ENCODE data around the gene MACROD2.

MACROD2 gene

DNA sequence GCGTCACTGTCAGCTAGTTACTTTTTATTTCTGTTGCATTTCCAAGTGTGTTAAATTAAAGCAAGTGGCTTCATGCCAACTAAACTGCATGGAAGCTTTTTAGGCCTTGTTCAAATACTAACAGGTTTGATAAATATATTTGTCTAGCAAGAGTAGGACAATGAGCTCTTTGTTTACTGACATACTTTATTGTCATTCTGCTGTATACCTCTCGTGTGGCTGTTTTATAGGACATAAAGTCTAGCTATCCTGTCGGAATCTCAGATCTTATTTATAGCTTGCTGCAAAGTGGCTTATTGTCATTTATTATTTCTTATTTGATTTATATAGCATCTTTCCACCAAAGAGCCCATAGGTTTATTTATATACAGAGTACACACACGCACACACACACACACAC is 1866.9 kb downstream of the MACROD2 start:
- no peak for TF ChIP-seq TAF1 (IDR thresholded peaks at IDR 0.05; ENCODE audit: low read depth, low read length)
- no peak for TF ChIP-seq POLR2AphosphoS5 (IDR thresholded peaks at IDR 0.05; ENCODE audit: low read depth, low read length)
- TF ChIP-seq POLR2A (IDR thresholded peaks at IDR 0.05; ENCODE audit: low read depth, low read length) = no peak
- no peak for TF ChIP-seq SPI1 (IDR thresholded peaks at IDR 0.05; ENCODE audit: low read depth, low read length)
- TF ChIP-seq POU2F2 (IDR thresholded peaks at IDR 0.05; ENCODE audit: low read depth, low read length) = no peak
- no peak for TF ChIP-seq PAX5 (IDR thresholded peaks at IDR 0.05; ENCODE audit: insufficient read depth, low read length, severe bottlenecking)
- DNase-seq (ENCODE audit: insufficient read length, low spot score) = no peak
- no peak for FAIRE-seq

DNA sequence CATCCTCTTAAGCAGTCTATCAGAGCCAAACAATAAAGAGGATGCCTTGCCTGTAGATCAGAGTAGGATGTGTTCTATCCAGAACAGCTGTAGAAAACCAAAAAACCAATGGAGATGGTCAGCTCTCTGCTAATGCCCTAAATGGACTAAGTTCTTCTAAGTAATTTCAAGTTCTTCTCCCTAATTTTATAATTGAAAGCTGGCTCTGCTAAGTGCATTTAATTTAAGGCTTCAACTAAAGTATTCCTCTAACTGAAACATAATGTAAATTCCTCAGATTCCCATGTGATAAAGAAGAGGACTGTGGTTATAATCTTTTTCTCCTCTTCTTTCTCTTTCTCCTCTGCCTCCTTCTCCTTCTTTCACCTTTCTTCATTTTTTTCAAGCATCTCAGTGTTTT is 1868.4 kb downstream of the MACROD2 start:
- DNase-seq (ENCODE audit: insufficient read length, low spot score) (no peak), FAIRE-seq (no peak)
- TF ChIP-seq POLR2A (IDR thresholded peaks at IDR 0.05; ENCODE audit: low read depth, low read length) (no peak), POU2F2 (IDR thresholded peaks at IDR 0.05; ENCODE audit: low read depth, low read length) (no peak), PAX5 (IDR thresholded peaks at IDR 0.05; ENCODE audit: insufficient read depth, low read length, severe bottlenecking) (no peak), SPI1 (IDR thresholded peaks at IDR 0.05; ENCODE audit: low read depth, low read length) (no peak), POLR2AphosphoS5 (IDR thresholded peaks at IDR 0.05; ENCODE audit: low read depth, low read length) (no peak), TAF1 (IDR thresholded peaks at IDR 0.05; ENCODE audit: low read depth, low read length) (no peak)

DNA sequence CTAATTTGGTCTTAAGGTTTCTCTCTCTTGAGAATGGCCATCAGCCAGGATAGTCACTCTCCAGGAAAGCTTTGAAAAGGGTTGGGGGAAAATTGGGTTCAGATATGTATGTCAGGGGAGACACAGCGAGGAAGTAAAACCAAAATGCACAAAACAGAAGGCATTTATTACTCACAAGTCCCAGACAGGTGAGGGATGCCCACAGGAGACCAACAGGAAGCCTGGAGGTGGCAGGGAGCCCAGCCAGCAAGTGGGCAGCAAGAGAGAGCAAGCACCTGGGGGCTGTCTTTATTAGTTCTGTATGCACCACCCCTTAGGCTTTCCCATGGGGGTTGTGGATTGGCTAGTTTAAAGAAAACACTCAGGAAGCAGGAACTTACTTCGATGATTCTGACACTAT is 1870.2 kb downstream of the MACROD2 start:
- FAIRE-seq (no peak), DNase-seq (ENCODE audit: insufficient read length, low spot score) (no peak)
- TF ChIP-seq SPI1 (IDR thresholded peaks at IDR 0.05; ENCODE audit: low read depth, low read length) (no peak), POLR2AphosphoS5 (IDR thresholded peaks at IDR 0.05; ENCODE audit: low read depth, low read length) (no peak), POLR2A (IDR thresholded peaks at IDR 0.05; ENCODE audit: low read depth, low read length) (no peak), POU2F2 (IDR thresholded peaks at IDR 0.05; ENCODE audit: low read depth, low read length) (no peak), TAF1 (IDR thresholded peaks at IDR 0.05; ENCODE audit: low read depth, low read length) (no peak), PAX5 (IDR thresholded peaks at IDR 0.05; ENCODE audit: insufficient read depth, low read length, severe bottlenecking) (no peak)

DNA sequence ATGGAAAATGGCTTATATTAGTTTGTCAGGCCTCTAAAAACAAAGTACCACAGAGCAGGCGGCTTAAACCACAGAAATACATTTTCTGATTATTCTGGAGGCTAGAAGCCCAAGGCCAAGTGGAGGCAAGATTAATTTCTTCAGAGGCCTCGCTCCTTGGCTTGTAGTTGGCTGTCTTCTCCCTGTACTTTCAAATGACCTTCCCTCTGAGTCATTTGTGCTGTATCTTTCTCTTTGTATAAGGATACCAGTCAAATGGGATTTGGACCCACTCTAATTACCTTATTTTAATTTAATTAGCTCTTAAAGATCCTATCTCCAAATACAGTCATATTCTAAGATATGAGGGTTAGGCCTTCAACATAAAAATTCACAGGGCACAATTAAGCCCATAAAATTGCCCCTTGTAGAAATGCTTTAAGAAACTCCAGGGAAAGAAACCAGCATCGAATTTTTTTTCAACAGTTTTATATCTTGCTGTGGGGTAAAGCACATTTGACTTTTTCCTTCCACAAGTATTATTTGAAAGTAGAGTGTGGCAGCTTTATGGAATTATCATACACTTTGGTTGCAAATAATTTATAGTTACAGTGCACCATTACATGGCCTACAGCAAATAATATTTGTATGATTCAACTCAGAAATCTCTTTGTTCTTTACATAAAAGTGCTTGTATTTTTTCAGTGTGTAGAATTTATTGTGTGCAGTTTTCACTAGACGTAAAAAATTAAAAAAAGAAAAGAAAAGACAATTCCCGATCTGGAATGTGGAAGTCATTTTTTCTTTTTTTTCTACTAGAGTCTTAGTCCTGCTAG is 1871.8 kb downstream of the MACROD2 start:
- DNase-seq (ENCODE audit: insufficient read length, low spot score) (no peak), FAIRE-seq (no peak)
- TF ChIP-seq PAX5 (IDR thresholded peaks at IDR 0.05; ENCODE audit: insufficient read depth, low read length, severe bottlenecking) (no peak), POLR2A (IDR thresholded peaks at IDR 0.05; ENCODE audit: low read depth, low read length) (no peak), POU2F2 (IDR thresholded peaks at IDR 0.05; ENCODE audit: low read depth, low read length) (no peak)

DNA sequence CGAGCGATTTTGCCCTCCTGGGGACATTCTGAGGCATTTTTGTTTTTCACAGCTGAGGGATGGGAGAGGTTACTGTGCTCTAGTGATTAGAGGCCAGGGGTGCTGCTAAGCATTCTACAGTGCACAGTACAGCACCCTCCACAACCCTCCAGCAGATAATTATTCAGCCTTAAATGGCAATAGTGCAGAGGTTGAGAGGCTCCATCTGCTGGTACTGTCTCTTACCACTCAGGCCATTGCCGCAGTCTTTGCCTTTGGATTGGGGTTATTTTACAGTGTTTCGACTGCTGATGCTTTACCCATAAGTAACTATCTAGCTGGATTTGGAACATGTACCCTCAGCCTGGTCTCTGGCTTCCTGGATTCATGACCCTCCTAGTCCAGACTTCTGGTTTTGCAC is 1872.6 kb downstream of the MACROD2 start:
- DNase-seq (ENCODE audit: insufficient read length, low spot score) = no peak
- no peak for FAIRE-seq
- TF ChIP-seq POLR2AphosphoS5 (IDR thresholded peaks at IDR 0.05; ENCODE audit: low read depth, low read length) (no peak), POU2F2 (IDR thresholded peaks at IDR 0.05; ENCODE audit: low read depth, low read length) (no peak), POLR2A (IDR thresholded peaks at IDR 0.05; ENCODE audit: low read depth, low read length) (no peak), SPI1 (IDR thresholded peaks at IDR 0.05; ENCODE audit: low read depth, low read length) (no peak), TAF1 (IDR thresholded peaks at IDR 0.05; ENCODE audit: low read depth, low read length) (no peak), PAX5 (IDR thresholded peaks at IDR 0.05; ENCODE audit: insufficient read depth, low read length, severe bottlenecking) (no peak)

DNA sequence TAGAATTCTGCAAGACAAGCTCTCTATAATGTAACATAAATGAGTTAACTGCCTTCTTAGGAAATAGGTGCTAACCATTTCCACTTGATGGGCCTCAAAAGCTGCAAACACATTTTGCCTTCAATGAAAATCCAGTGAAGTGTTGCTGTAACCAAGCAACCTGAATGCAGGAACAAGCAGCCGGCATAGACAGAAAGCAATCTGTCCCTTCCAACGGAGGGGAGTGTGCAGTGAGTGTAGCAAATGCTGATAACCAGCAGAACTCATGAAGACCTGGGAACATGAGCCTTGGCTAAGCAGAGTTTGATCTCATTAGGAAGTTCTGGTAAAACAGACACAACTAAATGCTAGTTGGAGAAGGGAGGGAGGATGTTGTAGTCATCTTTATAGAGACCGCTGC is 1880.1 kb downstream of the MACROD2 start:
- DNase-seq (ENCODE audit: insufficient read length, low spot score) = no peak
- no peak for FAIRE-seq
- TF ChIP-seq TAF1 (IDR thresholded peaks at IDR 0.05; ENCODE audit: low read depth, low read length) (no peak), PAX5 (IDR thresholded peaks at IDR 0.05; ENCODE audit: insufficient read depth, low read length, severe bottlenecking) (no peak), SPI1 (IDR thresholded peaks at IDR 0.05; ENCODE audit: low read depth, low read length) (no peak), POLR2A (IDR thresholded peaks at IDR 0.05; ENCODE audit: low read depth, low read length) (no peak)

DNA sequence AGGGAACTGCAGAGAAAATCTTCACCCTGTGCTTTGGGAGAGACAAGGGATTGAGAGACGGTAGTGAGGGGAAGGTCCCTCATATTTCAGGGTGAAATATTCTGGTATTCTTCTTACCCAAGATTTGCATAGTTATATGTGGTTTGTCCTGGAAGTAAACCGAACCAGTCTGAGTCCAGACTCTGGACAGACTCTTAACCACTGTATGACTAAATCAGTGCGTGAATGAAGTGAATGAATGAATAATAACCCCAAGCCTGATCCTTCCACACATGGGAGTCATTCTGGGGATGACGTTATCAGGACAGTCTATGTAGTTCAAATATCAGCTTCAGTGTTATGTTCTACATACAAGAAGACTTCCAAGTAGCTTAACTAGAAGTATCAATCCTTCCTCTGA is 1887.2 kb downstream of the MACROD2 start:
- TF ChIP-seq PAX5 (IDR thresholded peaks at IDR 0.05; ENCODE audit: insufficient read depth, low read length, severe bottlenecking) = no peak
- TF ChIP-seq POLR2A (IDR thresholded peaks at IDR 0.05; ENCODE audit: low read depth, low read length) = no peak
- no peak for TF ChIP-seq POLR2AphosphoS5 (IDR thresholded peaks at IDR 0.05; ENCODE audit: low read depth, low read length)
- TF ChIP-seq POU2F2 (IDR thresholded peaks at IDR 0.05; ENCODE audit: low read depth, low read length) = no peak
- TF ChIP-seq SPI1 (IDR thresholded peaks at IDR 0.05; ENCODE audit: low read depth, low read length) = no peak
- no peak for TF ChIP-seq TAF1 (IDR thresholded peaks at IDR 0.05; ENCODE audit: low read depth, low read length)
- FAIRE-seq (no peak), DNase-seq (ENCODE audit: insufficient read length, low spot score) (no peak)

DNA sequence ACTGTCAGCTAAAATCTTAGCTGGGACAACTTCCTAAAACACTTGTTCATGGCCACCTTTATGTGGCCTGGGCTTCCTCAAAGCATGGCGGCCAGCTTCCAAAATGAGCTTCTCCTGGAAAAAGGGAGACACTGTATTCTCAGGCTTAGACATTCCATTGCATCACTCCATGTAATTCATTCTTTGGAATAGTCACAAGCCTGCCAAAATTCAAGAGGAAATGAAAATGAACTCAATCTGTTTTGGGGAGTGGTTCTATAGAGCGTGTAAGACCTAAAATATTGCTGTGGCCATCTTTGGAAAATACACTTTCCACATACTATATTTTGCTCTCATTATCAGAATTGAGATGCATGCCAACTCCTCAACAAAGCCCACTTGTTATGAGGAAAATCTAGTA is 1890.9 kb downstream of the MACROD2 start:
- DNase-seq (ENCODE audit: insufficient read length, low spot score) (no peak), FAIRE-seq (no peak)
- no peak for TF ChIP-seq TAF1 (IDR thresholded peaks at IDR 0.05; ENCODE audit: low read depth, low read length)
- no peak for TF ChIP-seq POLR2A (IDR thresholded peaks at IDR 0.05; ENCODE audit: low read depth, low read length)
- TF ChIP-seq POU2F2 (IDR thresholded peaks at IDR 0.05; ENCODE audit: low read depth, low read length) = no peak
- no peak for TF ChIP-seq PAX5 (IDR thresholded peaks at IDR 0.05; ENCODE audit: insufficient read depth, low read length, severe bottlenecking)

DNA sequence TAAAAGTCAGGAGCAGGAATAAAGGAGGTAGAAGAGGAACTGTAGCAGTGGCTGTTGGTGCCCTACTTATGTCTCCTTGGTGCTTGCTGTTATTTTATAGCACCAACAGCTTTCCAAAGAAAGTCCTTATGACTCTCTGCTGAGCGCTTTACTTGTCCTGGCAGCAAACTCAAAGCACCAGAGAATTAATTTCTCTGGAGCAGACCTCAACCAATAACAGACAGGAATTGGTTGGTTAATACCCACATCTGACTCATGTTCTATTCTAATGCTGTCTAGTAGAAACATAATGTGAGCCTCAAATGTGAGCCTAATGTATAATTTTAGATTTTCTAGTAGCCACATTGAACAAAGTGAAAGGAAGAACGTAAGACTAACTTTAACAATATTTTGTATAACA is 1892.1 kb downstream of the MACROD2 start:
- no peak for FAIRE-seq

GRCh38 chr20:15889061-15889460 is 1893.7 kb downstream of the MACROD2 start:
- TF ChIP-seq POLR2A (IDR thresholded peaks at IDR 0.05; ENCODE audit: low read depth, low read length) (no peak), PAX5 (IDR thresholded peaks at IDR 0.05; ENCODE audit: insufficient read depth, low read length, severe bottlenecking) (no peak), SPI1 (IDR thresholded peaks at IDR 0.05; ENCODE audit: low read depth, low read length) (no peak), POU2F2 (IDR thresholded peaks at IDR 0.05; ENCODE audit: low read depth, low read length) (no peak), TAF1 (IDR thresholded peaks at IDR 0.05; ENCODE audit: low read depth, low read length) (no peak), POLR2AphosphoS5 (IDR thresholded peaks at IDR 0.05; ENCODE audit: low read depth, low read length) (no peak)
- DNase-seq (ENCODE audit: insufficient read length, low spot score) (no peak), FAIRE-seq (no peak)

More for the DNA sequence above, 1892.1 kb downstream of the MACROD2 start:
- DNase-seq (ENCODE audit: insufficient read length, low spot score) = no peak
- no peak for TF ChIP-seq SPI1 (IDR thresholded peaks at IDR 0.05; ENCODE audit: low read depth, low read length)
- TF ChIP-seq PAX5 (IDR thresholded peaks at IDR 0.05; ENCODE audit: insufficient read depth, low read length, severe bottlenecking) = no peak
- TF ChIP-seq TAF1 (IDR thresholded peaks at IDR 0.05; ENCODE audit: low read depth, low read length) = no peak
- no peak for TF ChIP-seq POLR2AphosphoS5 (IDR thresholded peaks at IDR 0.05; ENCODE audit: low read depth, low read length)
- TF ChIP-seq POLR2A (IDR thresholded peaks at IDR 0.05; ENCODE audit: low read depth, low read length) = no peak
- TF ChIP-seq POU2F2 (IDR thresholded peaks at IDR 0.05; ENCODE audit: low read depth, low read length) = no peak
